K562 (cell line): ENCODE results near the gene GNAT3. TPM values are rescaled to one million over a fixed set of nuclear protein-coding genes. Genes with fewer than 3 reads are reported as not detected.

Experiments
- ATAC-seq: fragments of 200-7000 bp; cut with Tn5 transposase; 3 replicates; pipeline ENCODE4 v1.9.1; 2020; ENCODE audit warnings: moderate library complexity
- BruUV-seq: library from RNA; stranded (reverse); fragments of 400-500 nt; replicated peaks from 2 replicates; lab custom pipeline; 2021; lab: Mats Ljungman, UMichigan
- CTCF ChIA-PET: fragments of 300-600 bp; formaldehyde crosslinking; extraction: SDS; loops from one replicate; lab custom pipeline; 2021; ENCODE audit warnings: low intra/inter-chr PET ratio; lab: Yijun Ruan, JAX
- POLR2A ChIA-PET: fragments of 300-600, 350-650 bp; sonication (Branson Sonifier 250); formaldehyde crosslinking; extraction: SDS; loops from one replicate; lab custom pipeline; 2021; ENCODE audit warnings: antibody characterized with exemption, inconsistent platforms; lab: Yijun Ruan, JAX
- DNase-seq, 4 experiments: peaks; one replicate each; pipeline versions ENCODE4 v3.0.0 to v3.0.0-alpha.2; 2011 to 2018; ENCODE audit warnings: low spot score in 3 of 4, mixed read lengths in 3 of 4; ENCODE audit errors: extremely low read depth in 1 of 4
- FAIRE-seq: peaks from 2 replicates; lab custom pipeline; 2011; peaks lifted over from hg19 to GRCh38; lab: Jason Lieb, UNC
- H2AFZ ChIP-seq: 2 replicates; pipeline ENCODE4 v1.6.0; 2011; ENCODE audit warnings: low read depth, low read length, control low read depth, inconsistent platforms
- H3K27ac ChIP-seq: fragments of 200-600 bp; 3 replicates; pipeline ENCODE4 v1.8.0; 2011; ENCODE audit warnings: low read depth, mild to moderate bottlenecking, control low read depth, inconsistent platforms, low read length, moderate library complexity, mixed read lengths; ENCODE audit errors: extremely low read depth
- H3K27me3 ChIP-seq, 2 experiments: fragments of 300-600 bp in 1 of 2; 2 replicates in 1 of 2; 3 replicates in 1 of 2; pipeline versions ENCODE4 v1.6.0 to v1.8.0; 2011; ENCODE audit warnings: inconsistent platforms in 2 of 2, low read length in 2 of 2, mild to moderate bottlenecking in 1 of 2, mixed read lengths in 1 of 2, moderate library complexity in 1 of 2; ENCODE audit not compliant: control insufficient read depth in 2 of 2, insufficient read depth in 2 of 2
- H3K36me3 ChIP-seq: fragments of 300-600 bp; 3 replicates; pipeline ENCODE4 v1.8.0; 2011; ENCODE audit warnings: mild to moderate bottlenecking, low read length, inconsistent platforms; ENCODE audit not compliant: control insufficient read depth, insufficient read depth
- H3K4me1 ChIP-seq, 2 experiments: fragments of 200-600 bp in 1 of 2; replicated peaks in 1 of 2; 2 replicates in 1 of 2; 3 replicates in 1 of 2; pipeline versions ENCODE4 v1.5.1 to v1.8.0; 2011; ENCODE audit warnings: inconsistent platforms in 2 of 2, low read length in 2 of 2, mild to moderate bottlenecking in 1 of 2, mixed read lengths in 1 of 2, moderate library complexity in 1 of 2; ENCODE audit not compliant: control insufficient read depth in 2 of 2, insufficient read depth in 2 of 2
- H3K4me2 ChIP-seq: 2 replicates; pipeline ENCODE4 v1.6.1; 2011; ENCODE audit warnings: low read length, control low read depth, inconsistent platforms, mixed read lengths; ENCODE audit not compliant: insufficient read depth
- H3K4me3 ChIP-seq: fragments of 200-600 bp; sonication (generic), shearing (Covaris generic); 2 replicates; pipeline ENCODE4 v1.5.1; 2016; ENCODE audit warnings: control low read depth, inconsistent platforms
- H3K79me2 ChIP-seq: fragments of 200-600 bp; 3 replicates; pipeline ENCODE4 v1.8.0; 2011; ENCODE audit warnings: low read length, inconsistent platforms; ENCODE audit not compliant: control insufficient read depth, insufficient read depth
- H3K9ac ChIP-seq, 2 experiments: 2 replicates each; pipeline versions ENCODE4 v1.6.0 to v1.6.1; 2011; ENCODE audit warnings: low read depth in 2 of 2, low read length in 2 of 2, control low read depth in 1 of 2, inconsistent platforms in 1 of 2, mild to moderate bottlenecking in 1 of 2, mixed read lengths in 1 of 2; ENCODE audit not compliant: insufficient read depth in 1 of 2
- H3K9me1 ChIP-seq: one replicate; pipeline ENCODE4 v1.6.0; 2011; ENCODE audit warnings: inconsistent platforms, mild to moderate bottlenecking, low read length, moderate library complexity; ENCODE audit not compliant: control insufficient read depth, insufficient read depth
- H3K9me3 ChIP-seq: replicated peaks from 2 replicates; pipeline ENCODE4 v1.5.1; 2011; ENCODE audit warnings: low read depth, low read length, inconsistent platforms; ENCODE audit not compliant: control insufficient read depth, insufficient read depth
- H4K20me1 ChIP-seq: replicated peaks from 2 replicates; pipeline ENCODE4 v1.6.1; 2011; ENCODE audit warnings: low read length, inconsistent platforms, mixed read lengths; ENCODE audit not compliant: control insufficient read depth, insufficient read depth
- BCL6 ChIP-seq: fragments of 250-450 bp; sonication (Bioruptor Pico); IDR thresholded peaks from 2 replicates; pipeline ENCODE4 v1.4.0; 2020
- CBFB ChIP-seq: sonication (generic); formaldehyde crosslinking; IDR thresholded peaks from 2 replicates; pipeline ENCODE4 v1.4.0; 2020; ENCODE audit warnings: mild to moderate bottlenecking, missing genetic modification reagents
- DPF2 ChIP-seq: fragments of 450-650 bp; IDR thresholded peaks from 2 replicates; pipeline ENCODE4 v1.6.1; 2016
- GABPB1 ChIP-seq: sonication (generic); formaldehyde crosslinking; IDR thresholded peaks from 2 replicates; pipeline ENCODE4 v1.8.0; 2022; ENCODE audit warnings: mild to moderate bottlenecking, missing genetic modification reagents
- HES1 ChIP-seq: fragments of 450-650 bp; IDR thresholded peaks from 2 replicates; pipeline ENCODE4 v1.6.1; 2016; ENCODE audit warnings: low read depth, mild to moderate bottlenecking, moderate library complexity
- MEIS2 ChIP-seq: fragments of 450-650 bp; IDR thresholded peaks from 2 replicates; pipeline ENCODE4 v1.6.1; 2014; ENCODE audit warnings: mild to moderate bottlenecking; ENCODE audit not compliant: partially characterized antibody
- MXD1 ChIP-seq: fragments of 250-450 bp; sonication (Bioruptor Pico); IDR thresholded peaks from 2 replicates; pipeline ENCODE4 v1.8.0; 2021; ENCODE audit warnings: borderline replicate concordance, mild to moderate bottlenecking, moderate library complexity; ENCODE audit not compliant: poor library complexity, severe bottlenecking
- MYBL2 ChIP-seq, 2 experiments: fragments of 450-650 bp in 1 of 2; sonication (generic) in 1 of 2; formaldehyde crosslinking in 1 of 2; IDR thresholded peaks; 2 replicates each; pipeline versions ENCODE4 v1.6.1 to v1.8.1; 2017 to 2022; ENCODE audit warnings: borderline replicate concordance in 1 of 2, inconsistent platforms in 1 of 2, low read depth in 1 of 2, mild to moderate bottlenecking in 1 of 2, missing genetic modification reagents in 1 of 2, moderate library complexity in 1 of 2
- POLR2B ChIP-seq: fragments of 450-650 bp; IDR thresholded peaks from 2 replicates; pipeline ENCODE4 v1.6.1; 2018; ENCODE audit warnings: low read depth; ENCODE audit not compliant: partially characterized antibody
- RNF219 ChIP-seq: fragments of 250-450 bp; sonication (Bioruptor Pico); IDR thresholded peaks from 2 replicates; pipeline ENCODE4 v1.5.0; 2022; ENCODE audit warnings: mild to moderate bottlenecking
- SMC3 ChIP-seq: conservative IDR thresholded peaks from 2 replicates; pipeline ENCODE4 v1.6.1; 2011; ENCODE audit warnings: low read depth, low read length, improper control_type of control experiment; ENCODE audit not compliant: insufficient read depth
- TCF3 ChIP-seq: sonication (generic); formaldehyde crosslinking; IDR thresholded peaks from 2 replicates; pipeline ENCODE4 v1.4.0; 2020; ENCODE audit warnings: mild to moderate bottlenecking, missing genetic modification reagents
- U2AF2 ChIP-seq: fragments of 200-400 bp; formaldehyde crosslinking; optimal IDR thresholded peaks from 2 replicates; pipeline ENCODE3; 2017; ENCODE audit warnings: low read depth, mild to moderate bottlenecking, low read length
- ZFP30 ChIP-seq: fragments of 250-450 bp; sonication (Bioruptor Pico); IDR thresholded peaks from 2 replicates; pipeline ENCODE4 v1.8.0; 2022; ENCODE audit warnings: moderate library complexity, mild to moderate bottlenecking, inconsistent platforms, borderline replicate concordance
- WGBS: fragments of 100-300 bp; shearing (Covaris generic); methylation state at CpG from one replicate; pipeline ENCODE4 v1.1.6; 2016; ENCODE audit warnings: low coverage, mixed read lengths; ENCODE audit not compliant: insufficient coverage; ENCODE audit errors: missing lambda C conversion rate; 5-methylcytosine and 5-hydroxymethylcytosine counted together
- in situ Hi-C: fragments of 300-500 bp; cut with MboI; formaldehyde crosslinking; loops from 4 replicates; pipeline ENCODE4 v1.15.0; 2018; ENCODE audit warnings: inconsistent platforms, mixed read lengths
- intact Hi-C: fragments of 100-400 bp; cut with micrococcal nuclease; formaldehyde crosslinking; loops from 2 replicates; pipeline ENCODE4 v1.14.2; 2022
- polyA plus RNA-seq, 8 experiments: library from polyadenylated mRNA; depleted of rRNA in 4 of 8; stranded (reverse) in 5 of 8; unstranded in 3 of 8; fragments of >200 nt; fragmentation: Nextera tagmentation in 2 of 8; fragmentation: Illumina TruSeq in 1 of 8; extraction: Ambion mirVana in 2 of 8; extraction: Trizol in 1 of 8; gene quantifications; 2 replicates each; pipeline versions ENCODE4 v1.2.1 to v1.2.3, GENCODE V29; 2011 to 2014; ENCODE audit warnings: inconsistent platforms in 1 of 8, missing spikeins in 1 of 8
- total RNA-seq, 7 experiments: library from RNA; depleted of rRNA in 6 of 7; stranded (reverse); fragments of >200 nt in 6 of 7; fragmentation: Illumina TruSeq in 2 of 7; extraction: Trizol in 2 of 7; gene quantifications; 2 replicates each; pipeline versions ENCODE4 v1.2.1 to v1.2.3, GENCODE V29; 2011 to 2021; ENCODE audit warnings: low replicate concordance in 1 of 7

The GNAT3 gene
- total and polyA plus RNA-seq, 9 of the 15 experiments (the other 6 are each of a cell fraction or from before 2014, with no cell fraction given), result not detected

GRCh38 chr7:80533287-80533686 lies 21.4 kb upstream of the GNAT3 start:
- no peaks in the 10 kb centered on the region for H3K36me3 ChIP-seq
- no peak overlapping the region for H3K4me2 ChIP-seq
- CTCF ChIA-PET, result no interaction called here
- intact Hi-C loops, result no loop called here
- H3K4me3 ChIP-seq, result no peak overlapping the region
- H3K9ac ChIP-seq, result no peak overlapping the region
- no TSS peak for BruUV-seq
- in situ Hi-C loops, result no loop called here
- H4K20me1 ChIP-seq, result no peaks in the 10 kb centered on the region
- no peaks in the 10 kb centered on the region for H3K4me1 ChIP-seq
- no peaks in the 10 kb centered on the region for H3K9me3 ChIP-seq
- ATAC-seq (no peak), DNase-seq (no peak), FAIRE-seq (no peak)
- POLR2A ChIA-PET, result interaction anchor here (1.1 kb wide), 1 partner anchor 11 kb away, joined by 4 read pairs; no protein-coding TSS in a partner anchor
- H2AFZ ChIP-seq, result no peak overlapping the region
- no peak for TF ChIP-seq GABPB1 (CRISPR knock-in tag)
- no peak for TF ChIP-seq MYBL2 (IDR thresholded peaks at IDR 0.05; ENCODE audit: low read depth)
- TF ChIP-seq MYBL2 (CRISPR knock-in tag; IDR thresholded peaks at IDR 0.05; ENCODE audit: borderline replicate concordance), result no peak
- no peak for TF ChIP-seq CBFB (CRISPR knock-in tag)
- TF ChIP-seq ZFP30 (CRISPR knock-in tag), result no peak
- WGBS, result 0% methylated on average over 1 of the region's 1 CpG
- H3K79me2 ChIP-seq, result no peaks in the 10 kb centered on the region
- no peak overlapping the region for H3K27ac ChIP-seq
- no peaks in the 10 kb centered on the region for H3K27me3 ChIP-seq
- no peaks in the 10 kb centered on the region for H3K9me1 ChIP-seq

- BruUV-seq, result no TSS peak
- H3K9ac ChIP-seq, result no peak overlapping the region
- ATAC-seq (no peak), DNase-seq (no peak), FAIRE-seq (no peak)
- H3K27ac ChIP-seq, result no peak overlapping the region
- ChIA-PET POLR2A (no interaction called here), CTCF (no interaction called here)
- H3K27me3 ChIP-seq, result no peaks in the 10 kb centered on the region
- H3K4me1 ChIP-seq, result no peaks in the 10 kb centered on the region
- intact Hi-C loops (no loop called here), in situ Hi-C loops (no loop called here)
- H3K4me3 ChIP-seq, result no peak overlapping the region
- 0% methylated on average over 3 of the region's 3 CpGs for WGBS
- H3K4me2 ChIP-seq, result no peak overlapping the region
- no peaks in the 10 kb centered on the region for H3K79me2 ChIP-seq
- no peak overlapping the region for H2AFZ ChIP-seq
- H3K36me3 ChIP-seq, result no peaks in the 10 kb centered on the region
- H3K9me3 ChIP-seq, result no peaks in the 10 kb centered on the region
- no peaks in the 10 kb centered on the region for H4K20me1 ChIP-seq
- H3K9me1 ChIP-seq, result no peaks in the 10 kb centered on the region
- TF ChIP-seq MEIS2 (no peak), HES1 (no peak), POLR2B (no peak), U2AF2 (no peak), SMC3 (no peak), MXD1 (CRISPR knock-in tag) (no peak), TCF3 (CRISPR knock-in tag) (no peak), RNF219 (CRISPR knock-in tag) (no peak), BCL6 (CRISPR knock-in tag) (no peak), DPF2 (no peak)
Observed at GRCh38 chr7:80532153-80532552, 20.3 kb upstream of the GNAT3 start.
